Activated T-cell treated with anti-CD3 and anti-CD28 coated beads, Interleukin-2, amount 50 U/mL, for 4 hours (primary cell): ENCODE measurements around the gene CEP170. TPM values are rescaled to one million over a fixed set of nuclear protein-coding genes. Genes with fewer than 3 reads are reported as not detected.

Experiments
- ATAC-seq, 2 donors: fragments of 200-7000 bp; cut with Tn5 transposase; one replicate each; pipeline ENCODE4 v1.10.0; 2021
- DNase-seq: peaks from one replicate; pipeline ENCODE4 v3.0.0-alpha.2; 2020
- H3K27me3 Mint-ChIP-seq: one replicate; pipeline ENCODE4 v1.8.0; 2021; ENCODE audit warnings: low read depth, mixed read lengths
- H3K36me3 Mint-ChIP-seq: one replicate; pipeline ENCODE4 v1.8.0; 2022; ENCODE audit warnings: mixed read lengths; ENCODE audit not compliant: insufficient read depth
- H3K4me1 Mint-ChIP-seq: one replicate; pipeline ENCODE4 v1.8.0; 2021; ENCODE audit warnings: low read depth, mixed read lengths
- H3K4me3 Mint-ChIP-seq: one replicate; pipeline ENCODE4 v1.8.0; 2021; ENCODE audit warnings: mild to moderate bottlenecking, moderate library complexity, mixed read lengths
- H3K9me3 Mint-ChIP-seq: one replicate; pipeline ENCODE4 v1.8.0; 2021; ENCODE audit warnings: mixed read lengths
- total RNA-seq, 3 donors: library from RNA; stranded (reverse); gene quantifications; one replicate each; pipeline ENCODE4 v1.2.1, GENCODE V29; 2021

The CEP170 gene
- total RNA-seq, 3 donors from 2014 or later, result 48.7 to 56.9 (median 54.9) TPM

- Mint-ChIP-seq H3K36me3 (peaks cover 42% of the 10 kb centered on the region), H3K27me3 (no peaks in the 10 kb centered on the region), H3K9me3 (no peaks in the 10 kb centered on the region), H3K4me1 (peaks cover 7% of the 10 kb centered on the region), H3K4me3 (no peak overlapping the region)
- DNase-seq, result no peak
- ATAC-seq, result peak in 1 of 2 donors; percentile 23
Measured at GRCh38 chr1:243273945-243274344, 18.9 kb upstream of the CEP170 start.

- no peak for ATAC-seq
Measured at GRCh38 chr1:243273506-243273905, 18.4 kb upstream of the CEP170 start.

GRCh38 chr1:243272401-243272800, 17.3 kb upstream of the CEP170 start:
- H3K9me3 Mint-ChIP-seq, result no peaks in the 10 kb centered on the region
- H3K36me3 Mint-ChIP-seq, result peaks cover 37% of the 10 kb centered on the region
- DNase-seq, result no peak
- H3K4me1 Mint-ChIP-seq, result peaks cover 13% of the 10 kb centered on the region
- no peaks in the 10 kb centered on the region for H3K27me3 Mint-ChIP-seq
- no peak overlapping the region for H3K4me3 Mint-ChIP-seq
- no peak for ATAC-seq

More at GRCh38 chr1:243273506-243273905, 18.4 kb upstream of the CEP170 start:
- Mint-ChIP-seq H3K9me3 (no peaks in the 10 kb centered on the region), H3K4me3 (no peak overlapping the region), H3K4me1 (peaks cover 8% of the 10 kb centered on the region), H3K36me3 (peaks cover 42% of the 10 kb centered on the region), H3K27me3 (no peaks in the 10 kb centered on the region)
- DNase-seq, result no peak

GRCh38 chr1:243271996-243272395, 16.9 kb upstream of the CEP170 start:
- Mint-ChIP-seq H3K4me1 (peaks cover 13% of the 10 kb centered on the region), H3K27me3 (no peaks in the 10 kb centered on the region), H3K36me3 (peaks cover 33% of the 10 kb centered on the region), H3K9me3 (no peaks in the 10 kb centered on the region), H3K4me3 (no peak overlapping the region)
- DNase-seq, result no peak
- ATAC-seq, result no peak

- DNase-seq (no peak), ATAC-seq (no peak)
Measured at GRCh38 chr1:243270097-243270864, 15.2 kb upstream of the CEP170 start.

GRCh38 chr1:243269461-243269801, 14.3 kb upstream of the CEP170 start:
- no peaks in the 10 kb centered on the region for H3K9me3 Mint-ChIP-seq

More at GRCh38 chr1:243270097-243270864, 15.2 kb upstream of the CEP170 start:
- Mint-ChIP-seq H3K27me3 (no peaks in the 10 kb centered on the region), H3K4me1 (peaks cover 13% of the 10 kb centered on the region), H3K36me3 (peaks cover 23% of the 10 kb centered on the region), H3K9me3 (no peaks in the 10 kb centered on the region), H3K4me3 (no peak overlapping the region)

GRCh38 chr1:243268751-243269460, 13.8 kb upstream of the CEP170 start:
- peaks cover 18% of the 10 kb centered on the region for H3K4me1 Mint-ChIP-seq
- H3K27me3 Mint-ChIP-seq, result no peaks in the 10 kb centered on the region
- no peak for ATAC-seq
- H3K36me3 Mint-ChIP-seq, result peaks cover 13% of the 10 kb centered on the region
- H3K9me3 Mint-ChIP-seq, result no peaks in the 10 kb centered on the region
- H3K4me3 Mint-ChIP-seq, result no peak overlapping the region
- no peak for DNase-seq

More at GRCh38 chr1:243269461-243269801, 14.3 kb upstream of the CEP170 start:
- H3K27me3 Mint-ChIP-seq, result no peaks in the 10 kb centered on the region
- DNase-seq (no peak), ATAC-seq (no peak)
- H3K4me3 Mint-ChIP-seq, result no peak overlapping the region
- peaks cover 17% of the 10 kb centered on the region for H3K4me1 Mint-ChIP-seq
- H3K36me3 Mint-ChIP-seq, result peaks cover 16% of the 10 kb centered on the region

GRCh38 chr1:243267914-243268653, 13.0 kb upstream of the CEP170 start:
- Mint-ChIP-seq H3K4me1 (peaks cover 17% of the 10 kb centered on the region), H3K27me3 (no peaks in the 10 kb centered on the region), H3K4me3 (no peak overlapping the region), H3K36me3 (peaks cover 10% of the 10 kb centered on the region), H3K9me3 (no peaks in the 10 kb centered on the region)
- no peak for DNase-seq
- no peak for ATAC-seq

- no peaks in the 10 kb centered on the region for H3K27me3 Mint-ChIP-seq
- H3K9me3 Mint-ChIP-seq, result no peaks in the 10 kb centered on the region
Measured at GRCh38 chr1:243267471-243267880, 12.4 kb upstream of the CEP170 start.

GRCh38 chr1:243266231-243266630, 11.2 kb upstream of the CEP170 start:
- no peaks in the 10 kb centered on the region for H3K27me3 Mint-ChIP-seq
- peaks cover 17% of the 10 kb centered on the region for H3K4me1 Mint-ChIP-seq
- H3K36me3 Mint-ChIP-seq, result peaks cover 11% of the 10 kb centered on the region
- H3K4me3 Mint-ChIP-seq, result no peak overlapping the region
- DNase-seq (no peak), ATAC-seq (no peak)
- no peaks in the 10 kb centered on the region for H3K9me3 Mint-ChIP-seq

More at GRCh38 chr1:243267471-243267880, 12.4 kb upstream of the CEP170 start:
- Mint-ChIP-seq H3K4me1 (peaks cover 17% of the 10 kb centered on the region), H3K4me3 (no peak overlapping the region), H3K36me3 (peaks cover 10% of the 10 kb centered on the region)
- ATAC-seq, result no peak
- DNase-seq, result no peak

GRCh38 chr1:243264717-243265116, 9.6 kb upstream of the CEP170 start:
- no peak for DNase-seq
- no peak for ATAC-seq
- Mint-ChIP-seq H3K4me1 (peaks cover 19% of the 10 kb centered on the region), H3K36me3 (peaks cover 9% of the 10 kb centered on the region), H3K27me3 (no peaks in the 10 kb centered on the region), H3K9me3 (no peaks in the 10 kb centered on the region), H3K4me3 (no peak overlapping the region)

- Mint-ChIP-seq H3K9me3 (no peaks in the 10 kb centered on the region), H3K4me1 (peaks cover 21% of the 10 kb centered on the region), H3K4me3 (no peak overlapping the region), H3K36me3 (peaks cover 9% of the 10 kb centered on the region), H3K27me3 (no peaks in the 10 kb centered on the region)
- no peak for ATAC-seq
- no peak for DNase-seq
Measured at GRCh38 chr1:243261390-243261789, 6.3 kb upstream of the CEP170 start.

GRCh38 chr1:243260221-243260880, 5.3 kb upstream of the CEP170 start:
- Mint-ChIP-seq H3K4me1 (peaks cover 24% of the 10 kb centered on the region), H3K36me3 (peaks cover 9% of the 10 kb centered on the region), H3K9me3 (no peaks in the 10 kb centered on the region), H3K27me3 (no peaks in the 10 kb centered on the region), H3K4me3 (no peak overlapping the region)
- DNase-seq, result no peak
- ATAC-seq, result no peak

GRCh38 chr1:243258731-243259130, 3.6 kb upstream of the CEP170 start:
- H3K4me1 Mint-ChIP-seq, result peaks cover 21% of the 10 kb centered on the region

More at GRCh38 chr1:243258731-243259130, 3.6 kb upstream of the CEP170 start:
- H3K4me3 Mint-ChIP-seq, result no peak overlapping the region
- H3K27me3 Mint-ChIP-seq, result no peaks in the 10 kb centered on the region
- H3K9me3 Mint-ChIP-seq, result no peaks in the 10 kb centered on the region
- ATAC-seq, result no peak
- DNase-seq, result no peak
- H3K36me3 Mint-ChIP-seq, result peaks cover 9% of the 10 kb centered on the region
